AG20443 (cell line): ENCODE measurements around the gene UQCRC2.
"Not testable (repeated sequence)": the region's sequence is repeated elsewhere in the genome, so short reads cannot be mapped to it uniquely, and the experiment has no call there.

ENCODE experiments used
- DNase-seq: peaks from one replicate; pipeline ENCODE4 v3.0.0; 2012; ENCODE audit warnings: low spot score, mixed read lengths

UQCRC2 gene

DNA sequence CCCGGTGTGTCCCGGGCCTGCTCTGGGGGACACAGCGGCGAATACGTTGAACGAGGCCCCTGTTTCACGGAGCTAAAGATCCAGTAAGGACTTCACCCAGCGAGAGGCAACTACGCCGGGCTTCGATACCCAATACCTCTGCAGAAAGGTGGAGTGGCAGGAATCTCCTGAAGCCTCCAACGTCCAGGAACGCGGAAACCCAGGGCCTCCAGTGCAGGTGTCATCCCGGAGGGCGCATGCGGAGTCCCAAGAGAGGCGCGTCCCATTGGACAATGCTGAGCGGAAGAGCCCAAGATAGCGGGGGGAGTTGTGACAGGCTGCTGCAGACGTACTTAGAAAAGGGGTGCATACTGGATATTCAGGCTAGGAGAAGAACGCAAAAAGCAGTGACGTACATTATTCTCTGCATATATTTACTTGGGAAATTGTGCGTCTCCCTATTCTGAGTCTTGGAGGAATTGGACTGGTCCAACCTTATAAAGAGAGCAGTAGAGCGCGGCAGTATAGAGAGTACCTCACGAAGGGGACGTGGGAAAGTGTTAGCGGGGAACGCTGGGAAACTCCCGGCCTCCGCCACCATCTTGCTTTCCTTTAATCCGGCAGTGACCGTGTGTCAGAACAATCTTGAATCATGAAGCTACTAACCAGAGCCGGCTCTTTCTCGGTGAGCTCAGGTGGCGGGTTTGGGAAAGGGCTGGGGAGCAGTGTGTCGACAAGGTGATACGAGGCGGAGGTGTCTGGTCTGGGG lies at the start of gene UQCRC2:
TSS of gene UQCRC2 (plus strand) at position 569 of the 748 bp plus-strand sequence. CDS start at position 632, 63 bp downstream.
- DNase-seq, result peak; percentile 96

DNA sequence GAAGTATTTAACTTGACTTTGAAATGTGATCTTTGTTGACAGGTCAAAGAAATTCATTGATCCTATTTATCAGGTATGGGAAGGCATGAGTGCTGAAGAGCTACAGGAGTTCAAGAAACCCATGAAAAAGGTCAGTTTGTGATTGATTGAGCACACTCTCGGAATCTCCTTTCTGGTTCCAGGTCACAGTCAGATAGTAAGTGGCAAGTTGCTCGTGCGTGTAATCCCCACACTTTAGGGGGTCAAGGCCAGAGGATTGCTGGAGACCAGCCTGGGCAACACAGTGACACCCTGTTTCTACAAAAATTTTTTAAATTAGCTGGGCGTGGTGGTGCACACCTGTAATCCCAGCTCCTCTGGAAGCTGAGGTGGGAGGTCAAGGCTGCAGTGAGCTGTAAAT lies 20.5 kb upstream of the UQCRC2 start:
- DNase-seq, result not testable (repeated sequence)

DNA sequence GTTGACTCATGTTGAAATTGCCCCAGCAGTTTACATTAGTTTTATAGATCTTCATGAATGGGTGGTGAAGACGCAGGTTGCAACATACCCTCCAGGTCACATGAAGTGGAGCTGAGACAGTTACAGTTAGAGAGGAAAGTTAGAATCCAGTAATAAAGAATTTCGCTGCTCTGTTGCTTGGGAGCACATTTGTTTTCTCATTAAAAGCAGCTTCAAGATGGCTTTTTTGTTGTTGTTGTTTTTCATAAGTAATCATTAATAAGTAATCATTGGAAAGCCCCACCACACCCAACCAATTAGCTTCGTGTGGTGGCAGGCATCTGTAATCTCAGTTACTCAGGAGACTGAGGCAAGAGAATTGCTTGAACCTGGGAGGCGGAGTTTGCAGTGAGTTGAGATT lies 19.8 kb upstream of the UQCRC2 start:
- not testable (repeated sequence) for DNase-seq

DNA sequence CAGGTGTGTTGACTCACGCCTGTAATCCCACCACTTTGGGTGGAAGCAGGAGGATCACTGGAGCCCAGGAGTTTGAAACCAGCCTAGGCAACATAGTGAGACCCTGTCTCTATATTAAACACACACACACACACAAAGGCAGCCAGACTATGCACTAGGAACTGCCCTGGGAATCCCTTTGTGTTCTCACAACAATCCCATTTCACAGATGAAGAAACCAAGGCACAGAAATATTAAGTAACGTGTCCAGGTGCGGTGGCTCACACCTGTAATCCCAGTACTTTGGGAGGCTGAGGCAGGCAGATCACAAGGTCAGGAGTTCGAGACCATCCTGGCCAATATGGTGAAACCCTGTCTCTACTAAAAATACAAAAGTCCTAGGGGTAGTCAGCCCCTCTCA lies 19.4 kb upstream of the UQCRC2 start:
- DNase-seq, result not testable (repeated sequence)

DNA sequence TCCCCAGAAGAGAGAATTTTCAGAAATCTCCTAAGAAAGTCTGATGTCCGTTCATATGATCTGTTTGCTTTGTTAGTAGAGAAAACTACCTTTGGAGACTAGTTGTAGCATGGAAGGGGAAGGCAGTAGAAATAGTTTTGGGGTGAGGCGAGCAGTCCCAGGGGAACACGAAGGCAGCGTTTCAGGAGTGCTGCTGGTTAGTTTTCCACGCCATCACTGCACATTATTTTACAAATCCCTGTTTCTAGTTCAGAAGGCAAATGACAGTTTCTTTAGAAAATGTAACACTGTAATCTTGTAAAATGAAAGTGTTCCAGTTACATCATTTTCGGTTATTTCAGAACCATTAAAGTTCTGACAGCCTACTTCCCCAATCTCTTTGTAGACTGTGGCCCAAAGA lies 16.9 kb upstream of the UQCRC2 start:
- DNase-seq, result not testable (repeated sequence)

DNA sequence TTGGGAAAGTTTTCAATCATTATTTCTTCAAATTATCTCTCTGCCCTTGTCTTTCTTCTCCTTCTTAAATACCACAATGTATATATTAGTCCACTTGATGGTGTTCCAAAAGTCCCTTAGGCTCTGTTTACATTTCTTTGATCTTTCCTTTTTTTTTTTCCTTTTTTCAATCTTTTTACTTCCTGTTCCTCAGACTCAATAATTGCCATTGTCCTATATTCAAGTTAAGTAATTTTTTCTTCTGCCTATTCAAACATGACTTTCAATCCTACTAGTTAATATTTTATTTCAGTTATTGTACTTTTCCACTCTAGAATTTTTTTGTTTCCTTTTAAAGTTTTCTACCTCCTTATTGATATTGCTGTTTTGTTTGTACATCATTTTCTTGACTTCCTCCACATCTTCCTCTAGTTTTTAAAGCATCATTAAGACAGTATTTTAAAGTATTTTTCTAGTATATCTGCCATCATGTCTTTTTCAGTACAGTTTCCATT lies 15.8 kb upstream of the UQCRC2 start:
- no peak for DNase-seq

DNA sequence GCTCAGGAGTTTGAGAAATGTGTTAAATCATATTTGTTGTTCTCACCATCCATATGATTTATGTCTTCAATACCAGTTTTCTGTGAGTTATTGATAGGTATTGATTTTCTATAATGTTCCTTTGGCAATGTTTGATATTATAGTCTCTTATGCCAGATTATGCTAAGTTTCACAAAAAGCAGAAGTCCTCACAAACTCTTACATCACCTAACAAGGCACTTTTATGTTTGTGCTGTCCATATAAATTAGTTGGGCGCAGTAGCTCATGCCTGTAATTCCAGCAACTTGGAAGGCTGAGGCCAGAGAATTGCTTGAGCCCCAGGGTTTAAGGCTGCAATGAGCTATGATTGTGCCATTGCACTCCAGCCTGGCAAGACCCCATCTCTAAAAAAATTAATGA lies 12.6 kb upstream of the UQCRC2 start:
- no peak for DNase-seq

DNA sequence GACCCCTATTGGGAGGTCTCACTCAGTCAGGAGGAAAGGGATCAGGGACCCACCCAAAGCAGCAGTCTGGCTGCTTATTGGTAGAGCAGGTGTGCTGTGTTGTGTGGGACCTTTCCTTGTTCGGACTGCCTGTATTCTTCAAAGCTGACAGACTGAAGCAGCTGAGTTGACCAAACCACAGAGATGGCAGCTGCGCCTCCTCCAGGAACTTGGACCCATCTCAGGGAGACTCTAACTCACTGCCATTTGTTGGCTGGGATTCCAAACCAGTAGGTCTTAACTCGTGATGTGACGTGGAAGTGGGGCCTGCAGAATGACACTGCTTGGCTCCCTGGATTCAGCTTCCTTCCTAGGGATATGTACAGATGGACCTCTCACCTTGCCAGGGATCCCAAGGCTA lies 9.6 kb upstream of the UQCRC2 start:
- no peak for DNase-seq

DNA sequence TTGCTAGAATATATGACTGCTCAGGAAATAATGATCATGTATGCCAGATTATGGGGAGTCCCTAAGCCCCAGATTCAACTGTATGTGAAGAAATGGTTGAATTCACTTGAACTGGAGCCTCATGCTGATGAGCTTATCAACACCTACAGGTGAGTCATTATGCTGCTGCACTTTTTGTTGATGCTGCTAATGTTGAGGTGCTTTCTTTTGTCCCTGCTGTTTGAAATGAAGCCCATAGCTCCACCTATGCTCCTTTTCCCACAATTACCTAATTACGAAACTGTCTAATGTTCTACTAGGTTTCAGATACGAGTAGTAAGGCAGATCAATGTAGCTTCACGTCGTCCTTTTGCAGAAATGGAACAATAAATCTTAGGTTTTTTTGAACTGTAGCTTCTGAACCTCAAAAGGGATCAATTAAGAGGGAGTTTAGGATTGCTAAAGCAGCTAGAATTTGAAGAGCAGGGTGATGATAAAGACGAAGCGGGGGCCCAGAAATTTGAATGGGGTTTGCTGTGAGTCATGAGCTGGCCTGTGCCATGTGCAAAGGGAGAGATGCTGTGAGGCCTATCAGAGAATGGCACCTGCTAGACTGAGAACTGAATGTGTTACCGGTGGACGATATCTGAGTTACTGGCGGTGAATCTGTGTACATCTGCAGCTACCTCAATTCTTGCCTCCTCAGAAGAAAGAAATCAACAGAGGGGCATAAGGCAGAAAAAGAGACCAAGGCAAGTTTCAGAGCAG lies 6.1 kb upstream of the UQCRC2 start:
- DNase-seq, result no peak

DNA sequence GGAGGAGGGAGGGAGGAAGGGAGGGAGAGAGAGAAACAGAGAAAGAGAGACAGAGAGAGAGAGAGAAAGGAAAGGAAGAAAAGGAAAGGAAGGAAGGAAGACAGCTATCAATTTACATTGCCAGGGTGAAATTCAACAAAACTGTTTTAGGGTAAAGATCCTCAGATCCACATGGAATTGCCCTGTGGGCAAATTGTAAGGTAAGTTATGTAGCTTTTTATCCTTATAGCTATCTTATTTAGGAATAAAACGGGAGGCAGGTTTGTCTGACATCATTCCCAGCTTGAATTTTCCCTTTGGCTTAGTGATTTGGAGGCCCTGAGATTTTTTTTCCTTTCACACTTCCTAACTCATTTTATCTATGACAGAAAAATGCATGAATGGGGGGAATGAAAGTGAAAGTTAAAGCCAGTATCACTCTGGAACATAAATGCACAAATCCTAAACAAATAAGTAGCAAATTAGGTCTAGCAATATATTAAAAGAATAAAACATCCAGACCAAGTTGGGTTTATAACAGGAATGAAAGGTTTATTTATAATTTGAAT lies 3.4 kb upstream of the UQCRC2 start:
- DNase-seq, result no peak

DNA sequence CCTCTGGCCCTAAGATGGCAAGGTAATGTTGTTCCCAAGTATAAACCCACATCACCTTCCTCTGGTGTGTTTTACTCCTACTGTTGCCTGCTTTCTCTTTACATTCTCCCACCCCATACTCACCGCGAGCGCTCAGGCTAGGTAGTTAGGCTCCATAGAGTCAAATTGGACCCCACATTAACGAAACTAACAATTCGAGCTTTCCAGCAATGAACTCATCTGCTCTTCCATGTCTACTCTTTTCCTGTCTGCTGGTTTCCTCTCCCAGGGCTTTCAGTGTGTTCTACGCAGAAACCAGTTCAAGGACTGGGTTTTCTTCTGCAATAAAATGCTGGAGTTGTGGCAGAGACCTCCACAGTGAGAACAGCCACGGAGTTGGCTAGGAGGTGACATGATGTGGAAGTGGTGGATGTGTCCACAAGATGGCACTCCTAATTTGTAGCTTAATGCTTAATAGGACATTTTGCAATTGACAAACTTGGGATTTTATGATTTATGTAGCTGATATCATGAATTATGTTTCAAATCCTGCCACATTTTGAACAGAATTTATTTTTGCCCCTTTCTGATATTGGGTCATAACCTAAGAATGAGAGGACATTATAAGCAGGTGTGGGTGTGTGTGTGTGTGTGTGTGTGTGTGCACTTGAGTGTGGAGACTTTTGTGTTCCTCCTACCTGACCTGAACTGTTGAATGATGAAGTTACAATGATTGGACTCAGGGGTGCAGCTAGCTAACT lies 2.2 kb upstream of the UQCRC2 start:
- DNase-seq, result peak; percentile 55

DNA sequence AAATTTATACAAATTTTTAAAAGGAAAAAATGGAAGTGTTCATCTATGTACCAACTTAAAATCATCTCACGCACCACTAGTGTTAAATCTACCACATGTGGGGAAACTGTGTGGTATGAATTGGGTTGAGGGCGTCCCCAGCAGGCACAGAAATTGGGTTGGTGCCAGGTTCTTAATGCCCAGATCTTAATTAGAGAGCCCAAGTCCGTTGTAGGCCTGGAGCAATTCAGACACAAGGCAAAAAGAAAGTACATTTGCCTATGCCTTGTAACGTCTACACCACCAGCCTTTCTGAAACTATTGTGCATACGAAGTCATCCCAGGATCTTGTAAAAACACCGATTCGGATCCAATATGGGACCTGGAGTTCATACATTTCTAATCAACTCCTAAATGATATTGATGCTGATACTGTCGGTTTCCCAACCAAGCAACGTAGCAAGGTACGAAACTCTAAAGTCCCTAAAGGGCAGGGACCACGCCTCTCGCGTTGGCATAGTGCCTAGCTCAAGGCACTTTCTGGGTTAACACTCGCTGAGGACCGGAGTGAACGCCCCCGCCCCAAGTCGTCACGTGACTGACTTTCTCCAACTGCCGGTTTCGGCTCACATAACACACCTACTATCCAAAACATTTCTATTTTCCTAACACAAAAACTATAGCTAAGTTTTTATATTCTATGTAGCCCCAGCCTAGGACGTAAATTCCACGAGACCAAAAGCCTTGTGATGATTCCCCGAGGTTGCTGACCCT lies 945 bp upstream of the UQCRC2 start:
- peak; percentile 76 for DNase-seq

DNA sequence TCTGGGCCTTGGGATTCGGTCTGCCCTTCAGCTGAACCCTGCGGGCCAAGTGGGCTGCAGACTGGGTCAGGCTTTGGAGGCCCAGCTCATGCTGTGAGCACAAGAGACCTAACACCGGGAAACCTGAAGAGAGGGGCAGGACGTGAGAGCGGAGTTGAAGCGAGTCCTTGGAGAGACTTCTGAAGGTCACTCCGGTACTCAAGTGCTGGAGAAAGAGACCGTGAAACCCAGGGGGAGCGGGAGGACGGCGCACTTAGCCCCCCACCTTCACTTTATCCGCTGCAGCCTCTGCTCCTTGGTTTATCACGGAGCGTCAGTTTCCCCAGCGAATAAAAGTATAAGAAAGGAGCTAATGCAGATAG lies 361 bp downstream of the UQCRC2 start:
- no peak for DNase-seq

DNA sequence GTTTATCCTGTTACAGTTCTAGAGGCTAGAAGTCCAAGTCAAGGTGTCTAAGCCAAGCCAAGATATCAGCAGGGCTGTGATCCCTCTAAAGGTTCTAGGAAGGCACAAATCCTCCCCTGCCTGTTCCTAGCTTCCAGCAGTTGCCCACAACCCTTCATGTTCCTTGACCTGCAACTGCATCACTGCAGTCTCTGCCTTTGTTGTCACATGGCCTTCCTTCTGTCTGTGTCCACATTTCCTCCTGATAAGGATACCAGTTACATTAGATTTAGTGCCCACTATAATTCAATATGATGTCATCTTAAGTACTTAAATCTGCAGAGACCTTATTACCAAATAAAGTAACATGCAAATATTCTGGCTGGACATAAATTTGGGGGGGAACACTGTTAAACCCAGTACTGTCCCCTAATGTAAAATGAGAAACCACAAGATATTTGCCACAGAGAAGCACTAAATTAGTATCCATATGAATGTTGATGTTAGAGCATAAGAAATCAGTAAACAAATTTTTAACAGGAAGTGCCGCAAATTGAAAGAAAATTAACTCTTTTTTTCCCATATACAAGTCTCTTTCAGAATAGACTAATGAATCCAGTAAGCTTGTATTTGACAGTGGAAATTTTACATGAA lies 4.7 kb downstream of the UQCRC2 start:
- DNase-seq, result no peak

DNA sequence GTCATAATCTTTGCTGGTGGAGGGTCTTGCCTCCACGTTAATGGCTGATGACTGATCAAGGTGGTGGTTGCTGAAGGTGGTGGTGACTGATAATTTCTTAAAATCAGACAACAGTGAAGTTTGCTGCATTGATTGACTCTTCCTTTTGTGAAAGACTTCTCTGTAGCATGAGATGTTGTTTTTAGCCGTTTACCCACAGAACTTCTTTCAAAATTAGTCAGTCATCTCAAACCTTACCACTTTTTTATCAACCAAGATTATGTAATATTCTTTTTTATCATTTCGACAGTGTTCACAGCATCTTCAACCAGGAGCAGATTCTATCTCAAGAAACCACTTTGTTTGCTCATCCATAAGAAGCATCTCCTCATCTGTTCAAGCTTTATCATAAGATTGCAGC lies 5.9 kb downstream of the UQCRC2 start:
- no peak for DNase-seq

DNA sequence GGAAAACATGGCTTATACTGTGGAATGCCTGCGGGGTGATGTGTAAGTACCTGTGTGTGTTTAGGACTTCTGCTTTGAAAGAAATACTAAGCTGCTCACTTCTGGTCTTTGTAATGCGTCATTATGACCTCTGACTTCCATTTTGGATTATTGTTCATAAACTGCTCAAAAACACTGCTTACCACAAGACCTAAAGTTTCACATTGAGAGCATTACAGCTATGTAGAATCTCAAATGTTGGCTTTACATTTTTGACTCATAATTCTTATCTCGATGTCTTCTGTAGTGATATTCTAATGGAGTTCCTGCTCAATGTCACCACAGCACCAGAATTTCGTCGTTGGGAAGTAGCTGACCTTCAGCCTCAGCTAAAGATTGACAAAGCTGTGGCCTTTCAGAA lies 9.3 kb downstream of the UQCRC2 start:
- no peak for DNase-seq

DNA sequence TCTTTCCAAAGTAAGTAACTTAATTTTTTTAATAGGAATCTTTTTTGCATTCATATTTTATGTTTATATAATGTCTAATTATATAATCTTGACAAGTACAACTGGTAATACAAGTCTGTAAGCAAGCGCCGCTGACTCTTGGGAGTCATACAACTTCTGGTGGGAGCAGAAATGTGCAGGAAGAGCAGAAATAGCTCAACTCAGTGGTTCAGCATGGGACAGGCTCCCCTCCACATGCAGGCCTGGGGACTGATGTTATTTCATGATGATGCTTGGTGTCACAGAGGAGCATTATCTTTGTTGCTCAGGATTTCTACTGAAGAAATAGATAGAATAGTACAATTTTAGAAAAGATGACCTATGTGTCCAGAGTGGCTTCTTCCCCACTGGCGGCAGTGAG lies 10.7 kb downstream of the UQCRC2 start:
- no peak for DNase-seq

DNA sequence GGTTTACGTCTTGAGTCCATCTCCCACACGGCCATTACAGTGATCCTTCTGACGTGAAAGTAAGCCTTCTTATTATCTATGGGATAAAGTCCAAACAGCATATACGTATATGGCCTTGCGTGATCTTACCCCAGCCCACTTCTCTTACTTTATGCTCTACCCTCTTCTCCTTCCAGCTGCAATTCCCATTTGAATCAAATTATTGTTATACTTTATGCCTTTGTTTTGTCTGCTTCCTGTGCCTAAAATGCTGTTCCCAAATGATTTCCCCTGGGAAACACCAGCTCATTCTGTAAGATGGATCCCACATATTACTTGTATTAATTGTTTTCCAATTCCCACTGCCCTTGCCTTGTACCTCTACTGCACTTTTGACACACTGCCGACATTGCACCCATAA lies 11.2 kb downstream of the UQCRC2 start:
- no peak for DNase-seq

DNA sequence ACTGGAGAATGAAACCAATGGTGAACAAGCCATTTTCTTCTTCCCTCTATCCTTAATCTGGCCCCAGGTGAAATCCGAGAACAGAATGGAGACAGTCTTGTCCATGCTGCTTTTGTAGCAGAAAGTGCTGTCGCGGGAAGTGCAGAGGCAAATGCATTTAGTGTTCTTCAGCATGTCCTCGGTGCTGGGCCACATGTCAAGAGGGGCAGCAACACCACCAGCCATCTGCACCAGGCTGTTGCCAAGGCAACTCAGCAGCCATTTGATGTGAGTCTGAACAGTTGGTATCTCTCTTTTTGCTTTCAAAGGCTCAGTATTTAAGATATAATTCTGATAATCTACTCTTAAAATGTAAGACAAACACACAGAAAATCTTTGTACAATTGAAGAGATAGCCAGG lies 18.7 kb downstream of the UQCRC2 start:
- no peak for DNase-seq

DNA sequence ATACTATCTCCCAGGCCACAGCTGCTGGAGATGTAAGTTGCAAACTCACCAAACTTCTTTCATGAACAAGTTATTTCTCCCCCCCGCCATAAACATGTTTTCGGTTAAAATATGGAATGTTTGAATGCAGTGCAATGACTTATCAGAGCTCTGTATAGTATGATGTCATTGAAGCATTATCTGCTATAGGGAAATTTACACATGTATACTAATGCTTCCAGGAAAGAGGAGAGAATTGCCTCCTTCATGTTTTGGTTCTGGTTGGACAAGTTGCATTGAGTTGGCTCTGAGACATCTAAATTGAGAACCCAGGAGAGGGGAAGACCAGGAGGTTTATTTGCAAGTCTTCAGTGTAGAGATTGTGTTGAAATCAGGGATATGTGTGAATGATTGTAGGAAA lies 20.8 kb downstream of the UQCRC2 start:
- DNase-seq, result no peak

DNA sequence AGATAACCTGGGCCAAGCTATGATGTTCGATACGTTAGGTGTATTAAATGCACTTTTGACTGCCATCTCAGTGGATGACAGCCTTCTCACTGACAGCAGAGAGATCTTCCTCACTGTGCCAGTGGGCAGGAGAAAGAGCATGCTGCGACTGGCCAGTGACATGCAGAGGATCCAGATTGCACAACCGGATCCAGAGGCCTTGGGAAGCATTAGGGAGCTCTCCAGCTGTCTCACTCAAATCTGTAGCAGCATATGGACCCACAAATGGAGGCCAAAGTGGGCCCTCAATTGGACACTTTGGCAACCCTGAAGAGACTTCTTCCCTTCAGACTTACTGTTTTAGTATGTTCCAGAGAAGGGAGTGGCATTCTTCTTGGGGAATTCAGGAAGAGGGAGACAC lies 26.9 kb downstream of the UQCRC2 start:
- no peak for DNase-seq
